GF-D8 (cell line): ENCODE results near the gene TAOK3.

ENCODE experiments used
- DNase-seq: peaks from one replicate; lab custom pipeline; 2025; lab: John Stamatoyannopoulos, UW

TAOK3 gene

DNA sequence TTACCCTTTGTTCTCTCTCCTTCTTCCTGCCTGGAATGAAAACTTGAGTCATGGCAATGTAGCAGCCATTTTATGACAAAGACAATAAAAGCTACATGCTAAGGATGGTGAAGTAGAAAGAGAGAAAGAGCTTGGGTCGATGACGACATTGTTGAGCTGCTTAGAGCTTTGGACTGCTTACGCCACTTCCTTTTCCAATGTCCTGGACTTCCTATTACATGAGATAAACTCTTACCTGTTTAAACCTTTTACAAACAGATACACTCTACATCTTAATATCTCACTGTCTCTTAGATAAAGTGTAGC is 166.6 kb downstream of the TAOK3 start:
- DNase-seq: peak; percentile 13

DNA sequence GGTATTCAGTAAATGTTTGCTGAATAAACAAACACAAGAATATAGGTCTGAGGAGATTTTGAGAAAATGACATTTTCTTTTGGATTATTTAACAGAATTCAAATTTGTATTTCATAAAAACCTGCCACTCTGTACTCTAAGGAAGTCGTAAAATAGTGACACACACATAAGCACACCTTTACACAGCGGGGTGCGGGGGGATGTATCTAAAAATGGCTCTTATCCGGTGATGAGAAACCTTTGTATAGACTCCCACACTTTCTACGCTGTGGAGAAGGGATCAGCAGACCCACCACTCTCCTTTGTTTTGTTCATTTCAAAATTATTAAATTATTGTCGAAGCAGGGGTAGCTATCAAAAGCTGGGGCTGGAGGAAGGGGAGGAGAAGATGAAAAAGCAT is 178.7 kb downstream of the TAOK3 start:
- DNase-seq: no peak

DNA sequence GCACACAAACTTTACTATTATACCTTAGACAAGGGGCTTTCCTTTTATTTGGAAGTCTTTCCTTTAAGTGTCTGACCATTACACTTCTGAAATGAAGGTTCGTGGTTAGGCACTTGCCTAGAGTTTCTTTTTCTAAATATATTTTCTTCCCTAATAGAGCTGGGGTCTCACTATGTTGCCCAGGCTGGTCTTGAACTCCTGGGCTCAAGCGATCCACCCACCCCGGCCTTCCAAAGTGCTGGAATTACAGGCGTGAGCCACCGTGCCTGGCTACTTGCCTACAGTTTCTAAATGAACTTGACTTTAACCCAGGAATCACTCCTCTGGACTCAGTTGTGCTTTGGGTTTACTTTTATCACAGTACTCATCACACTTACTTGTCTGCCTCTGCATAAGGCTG is 179.2 kb downstream of the TAOK3 start:
- no peak for DNase-seq

DNA sequence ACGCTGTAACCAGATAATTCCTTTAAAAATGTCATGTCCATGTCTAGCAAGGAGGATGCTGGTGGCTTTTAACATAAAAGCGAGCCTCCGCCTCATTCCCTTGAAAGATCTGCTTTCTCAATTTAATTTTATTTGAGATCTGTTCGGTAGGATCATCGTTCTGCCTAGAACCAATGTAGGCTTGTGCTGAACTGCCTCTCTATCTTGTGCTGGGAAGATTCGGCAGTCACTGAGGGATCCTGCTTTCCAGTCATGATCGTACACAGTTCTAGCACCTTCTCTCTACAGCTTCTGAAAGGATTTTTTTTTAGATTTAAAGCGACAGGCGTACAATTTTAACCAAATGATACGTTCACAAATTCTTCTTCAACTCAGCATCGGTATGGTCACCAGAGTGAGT is 182.4 kb downstream of the TAOK3 start:
- no peak for DNase-seq

DNA sequence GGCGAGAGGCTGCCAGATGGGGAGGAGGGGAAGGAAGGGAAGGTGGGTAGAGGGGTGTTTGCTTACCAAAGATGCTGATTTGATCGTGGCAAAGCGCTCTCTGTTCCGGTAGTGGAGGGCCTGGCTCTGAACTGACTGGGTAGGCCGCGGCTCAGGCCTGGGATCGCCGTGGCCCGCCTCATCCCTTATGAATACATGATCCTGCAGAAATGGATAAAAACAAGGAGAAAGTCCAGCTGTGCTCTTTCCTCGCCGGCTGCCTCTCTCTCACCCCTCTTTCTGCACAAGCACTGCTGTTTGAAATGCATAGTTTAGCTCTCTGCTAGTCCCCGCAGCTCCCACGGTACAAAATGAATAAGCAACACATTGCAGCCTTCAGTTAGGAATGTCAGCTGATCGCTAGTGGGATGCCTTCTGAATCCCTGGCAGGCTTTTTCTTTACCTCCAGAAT is 182.9 kb downstream of the TAOK3 start:
- no peak for DNase-seq

DNA sequence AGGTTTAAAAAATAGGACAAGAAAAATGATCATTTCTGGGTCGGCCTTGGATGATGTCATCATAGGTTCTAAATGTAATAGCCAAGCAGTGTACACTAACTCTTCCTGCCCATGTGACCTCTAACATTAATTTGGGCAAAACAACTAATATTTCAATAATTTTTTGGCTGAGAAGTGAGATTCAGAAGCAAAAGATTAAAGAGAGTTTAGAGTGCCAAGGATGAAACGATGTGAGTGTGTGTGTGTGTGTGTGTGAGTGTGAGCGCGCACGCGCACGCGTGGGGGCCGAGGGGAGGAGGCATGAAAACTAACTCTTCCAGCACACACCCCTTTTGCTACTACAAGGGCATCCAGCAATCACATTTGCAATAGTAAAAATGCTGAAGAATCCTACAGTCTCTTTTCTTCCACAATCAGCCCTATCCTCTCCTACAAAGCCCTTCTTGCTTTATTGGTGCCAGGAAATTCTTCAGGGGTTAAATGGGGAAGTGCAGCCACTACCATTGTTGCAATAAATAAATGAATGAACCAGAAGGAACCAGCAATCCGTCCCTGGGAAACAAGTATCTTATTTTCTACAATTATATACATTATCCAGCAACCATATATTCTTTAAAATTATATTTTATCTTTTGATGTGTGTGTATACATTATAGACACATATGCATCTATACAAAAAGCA is 183.9 kb downstream of the TAOK3 start:
- no peak for DNase-seq

DNA sequence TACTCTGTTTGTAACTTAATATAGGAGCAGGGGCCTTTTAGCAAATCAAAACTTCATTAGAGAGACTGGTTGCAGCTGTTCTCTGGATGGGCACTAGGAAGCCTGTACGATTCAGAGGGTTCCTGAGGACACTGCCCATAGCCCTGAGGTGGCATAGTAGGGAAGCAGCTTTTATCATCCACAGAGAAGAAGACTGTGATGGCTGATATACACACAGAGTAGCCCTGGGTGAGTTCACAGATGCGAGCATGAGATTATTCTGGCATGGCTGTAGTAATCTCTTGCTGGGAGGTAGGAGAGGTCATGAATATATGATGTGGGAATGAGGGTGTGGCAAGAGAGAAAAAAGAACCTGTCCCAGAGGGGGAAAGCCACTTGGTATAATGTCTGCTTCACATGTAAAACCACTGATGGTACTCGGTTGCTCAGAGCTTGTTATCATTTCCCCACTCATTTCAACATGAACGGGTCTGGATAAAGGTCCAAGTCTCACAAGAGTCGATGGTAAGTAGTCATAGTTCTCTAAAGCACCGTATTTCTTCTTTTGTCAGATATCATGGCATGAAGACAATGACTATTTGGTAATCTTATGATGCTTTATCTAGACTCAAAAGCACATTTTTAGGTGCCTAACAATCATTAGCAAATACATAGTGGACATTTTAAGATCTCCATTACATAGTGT is 184.8 kb downstream of the TAOK3 start:
- DNase-seq: no peak

DNA sequence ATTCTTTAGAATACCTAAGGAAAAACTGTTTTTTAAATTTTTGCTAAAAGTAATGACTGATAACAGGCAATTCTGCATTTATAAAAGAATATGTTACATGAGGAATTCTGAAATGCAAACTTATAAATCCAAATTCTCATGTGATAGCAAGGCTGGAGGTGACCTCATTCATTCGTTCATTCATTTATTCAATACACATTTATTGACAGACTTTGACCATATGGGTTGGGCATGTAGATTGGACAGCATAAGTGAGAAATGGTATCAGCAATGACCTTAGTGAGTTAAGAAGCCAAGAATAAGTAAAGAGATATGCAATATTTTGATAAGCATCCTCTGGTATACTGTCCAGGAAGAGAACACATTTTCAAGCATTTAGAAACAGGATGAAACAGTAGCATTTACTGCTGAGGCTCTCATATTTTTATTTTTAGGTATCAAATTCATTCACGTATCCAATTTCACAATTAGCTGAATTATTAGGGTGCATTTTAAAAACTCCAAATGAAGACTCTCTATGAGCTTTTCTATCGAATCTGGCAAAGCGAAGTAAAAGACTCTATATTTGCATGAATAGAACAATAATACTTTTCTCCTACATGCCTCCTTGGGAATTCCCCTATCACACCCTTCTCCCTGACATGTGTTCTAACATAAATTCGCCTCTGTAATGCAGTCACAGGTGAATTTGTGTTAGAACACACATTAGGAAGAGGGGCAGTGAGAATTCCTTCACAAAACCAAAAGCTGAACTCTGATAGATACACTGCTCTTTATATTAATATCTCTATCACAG is 186.9 kb downstream of the TAOK3 start:
- no peak for DNase-seq

DNA sequence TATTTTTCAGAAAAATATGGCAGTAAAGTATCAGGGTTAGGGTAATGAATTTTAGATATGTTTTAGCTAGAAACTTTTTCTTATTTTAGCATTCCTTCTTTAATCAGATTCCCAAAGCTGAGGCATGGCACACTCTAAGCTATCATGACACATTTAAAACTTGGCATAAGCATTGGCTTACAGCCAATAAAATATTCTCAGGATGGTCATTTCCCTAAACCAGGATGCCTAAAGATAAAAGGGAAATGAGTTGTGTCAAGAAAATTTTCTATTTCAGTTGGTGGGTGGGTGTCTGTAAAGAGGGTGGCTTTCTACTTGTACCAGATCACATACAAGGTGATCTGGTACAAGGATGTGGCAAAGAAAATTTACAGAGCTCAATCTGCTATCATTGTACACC is 189.0 kb downstream of the TAOK3 start:
- DNase-seq: no peak

DNA sequence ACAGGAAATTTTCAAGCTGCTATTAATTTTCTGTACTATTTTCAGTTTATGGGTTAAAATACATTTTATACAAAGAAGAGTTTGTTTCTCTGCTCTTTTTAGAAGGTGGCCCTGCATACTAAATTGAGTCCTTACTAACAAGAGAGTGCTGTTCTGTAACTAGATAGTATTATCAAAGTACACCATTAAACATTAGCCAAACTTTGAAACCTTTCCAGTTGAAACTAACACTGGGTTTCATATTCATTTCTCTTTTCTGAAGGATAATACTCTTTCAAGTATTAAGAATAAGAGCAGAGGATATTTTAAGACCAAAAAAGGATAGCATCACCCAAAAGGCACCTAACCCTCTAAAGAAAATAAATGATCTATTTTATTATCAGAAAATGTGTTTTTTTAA is 189.6 kb downstream of the TAOK3 start:
- no peak for DNase-seq

DNA sequence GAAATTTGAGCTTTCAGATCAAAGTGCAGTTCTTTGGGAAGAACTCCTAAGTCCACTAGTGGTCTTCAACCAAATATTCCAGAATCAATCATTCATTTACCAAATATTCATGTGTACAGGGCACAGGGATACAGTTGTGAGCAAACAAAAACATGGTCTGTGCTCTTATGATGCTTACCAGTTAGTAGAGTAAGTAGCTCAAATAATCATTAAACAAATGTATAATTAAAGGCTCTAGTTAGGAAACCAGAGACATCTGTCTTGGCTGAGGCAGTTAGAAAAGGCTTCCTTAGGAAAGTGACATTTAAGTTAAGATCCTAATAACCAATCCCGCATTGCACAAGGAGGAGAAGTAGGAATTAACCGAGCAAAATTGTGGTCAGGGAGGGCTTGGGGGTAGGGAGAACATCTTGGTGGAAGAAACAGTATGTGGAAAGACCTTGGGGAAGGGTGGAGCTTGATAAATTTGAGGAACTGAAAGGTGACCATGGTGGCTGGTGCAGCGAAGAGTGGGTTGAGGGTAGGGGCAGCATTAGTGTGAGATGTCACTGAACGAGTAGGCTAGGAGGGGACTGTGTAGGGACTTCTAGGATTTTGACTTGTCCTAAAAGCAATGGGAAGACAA is 196.8 kb downstream of the TAOK3 start:
- DNase-seq: no peak

DNA sequence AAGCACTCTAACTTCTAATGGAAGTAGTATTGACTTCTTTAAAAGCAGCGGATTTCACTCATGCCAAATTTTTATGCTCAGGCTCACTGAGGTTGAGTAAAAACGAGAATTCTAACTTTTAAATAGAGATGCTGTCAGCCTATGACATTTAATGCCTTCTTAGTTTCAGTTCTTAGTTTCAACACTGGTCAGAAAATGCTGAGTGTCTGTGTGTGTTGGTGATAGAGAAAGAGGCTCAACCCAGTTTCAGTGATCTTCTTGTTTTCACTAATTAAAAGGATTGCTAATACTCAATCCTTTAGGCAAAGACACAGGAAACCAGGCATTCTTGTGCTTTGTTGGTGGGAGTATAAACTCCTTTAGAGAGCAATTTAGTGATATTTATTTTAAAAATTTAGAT is 205.8 kb downstream of the TAOK3 start:
- no peak for DNase-seq

DNA sequence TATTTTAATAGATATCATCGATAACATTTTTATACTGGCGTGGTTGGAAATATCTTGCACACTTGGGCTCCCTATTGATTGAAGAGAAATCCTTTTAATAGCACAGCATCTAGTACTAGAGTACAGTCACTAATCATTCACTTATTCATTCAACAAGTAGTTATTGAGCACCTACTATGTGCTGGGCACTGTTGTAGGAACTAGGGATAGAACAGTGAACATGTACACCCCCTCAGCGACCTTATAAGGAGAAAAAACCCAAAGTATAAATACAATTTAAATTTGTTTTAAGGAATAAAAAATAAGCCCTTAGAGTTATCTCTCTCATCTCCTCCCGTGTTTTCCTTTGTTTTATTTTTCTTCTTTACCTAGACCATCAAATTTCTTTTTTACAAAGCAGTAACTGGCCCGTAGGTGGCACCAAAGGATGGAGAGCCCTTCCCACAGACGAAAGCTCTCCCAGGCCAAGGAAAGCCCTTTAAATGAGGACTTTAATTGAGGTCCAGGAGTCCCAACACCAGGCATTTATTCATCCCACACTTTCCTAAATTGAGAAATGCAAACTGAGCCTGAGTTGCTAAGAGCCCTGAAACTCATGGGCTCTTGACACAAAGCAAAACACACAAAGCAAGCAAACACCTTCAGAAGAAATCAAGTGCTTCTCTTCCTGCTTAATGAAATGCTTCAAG is 207.8 kb downstream of the TAOK3 start:
- DNase-seq: no peak

DNA sequence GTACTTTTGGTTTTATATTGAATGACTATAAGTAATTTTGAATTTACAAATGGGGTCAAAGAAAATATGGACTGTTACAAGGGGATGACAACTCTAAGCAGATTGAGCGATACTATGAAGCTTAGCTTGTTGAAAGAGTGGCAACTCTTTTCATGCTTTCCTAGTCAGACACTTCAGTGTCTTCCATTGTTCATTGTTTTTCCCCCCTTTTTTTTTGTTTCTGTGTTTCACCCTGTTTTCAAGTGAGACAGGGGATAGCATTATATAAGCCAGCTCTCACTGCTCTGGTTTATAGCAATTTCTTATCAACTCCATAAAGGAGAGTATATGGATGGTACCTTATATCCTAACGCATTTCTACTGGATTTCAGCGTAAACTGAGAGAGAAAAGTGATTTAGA is 212.2 kb downstream of the TAOK3 start:
- DNase-seq: no peak

DNA sequence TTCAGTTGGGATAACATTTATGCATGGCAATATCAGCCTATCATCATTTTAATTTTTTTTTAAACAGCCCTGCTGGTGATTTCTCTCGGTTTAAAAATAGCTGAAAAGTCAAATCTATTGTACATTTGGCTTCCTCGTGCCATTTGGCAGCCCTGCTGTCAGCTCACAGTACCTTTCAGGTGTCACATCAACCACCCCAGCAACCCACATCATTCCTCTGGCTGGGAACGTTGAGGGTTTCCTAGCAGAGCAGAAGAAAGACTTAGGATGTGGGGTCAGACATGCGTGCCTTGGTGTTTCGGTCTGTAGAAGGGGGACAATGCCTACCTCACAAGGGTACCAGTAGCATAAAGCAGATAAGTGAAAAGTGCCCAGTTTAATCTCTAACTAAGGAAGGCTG is 221.0 kb downstream of the TAOK3 start:
- no peak for DNase-seq

DNA sequence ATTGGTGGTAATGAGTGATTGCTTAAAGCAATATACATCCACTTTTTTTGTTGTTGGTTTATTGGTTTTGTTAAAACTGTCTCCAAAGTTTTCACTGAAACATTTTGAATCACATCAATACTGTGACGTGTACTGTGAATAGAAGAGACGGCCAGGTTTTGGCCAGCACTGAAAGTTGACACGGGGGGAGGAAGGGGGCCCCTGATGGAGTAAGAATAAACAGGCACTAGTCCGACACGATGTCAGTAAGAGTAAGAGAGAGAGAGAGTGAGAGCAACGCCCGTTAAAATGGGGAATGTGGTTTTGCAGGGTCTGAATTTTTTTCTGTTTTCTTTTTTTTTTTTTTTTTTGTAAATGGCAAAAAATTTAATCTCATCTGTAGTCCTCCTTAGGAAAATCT is 222.1 kb downstream of the TAOK3 start:
- DNase-seq: no peak

DNA sequence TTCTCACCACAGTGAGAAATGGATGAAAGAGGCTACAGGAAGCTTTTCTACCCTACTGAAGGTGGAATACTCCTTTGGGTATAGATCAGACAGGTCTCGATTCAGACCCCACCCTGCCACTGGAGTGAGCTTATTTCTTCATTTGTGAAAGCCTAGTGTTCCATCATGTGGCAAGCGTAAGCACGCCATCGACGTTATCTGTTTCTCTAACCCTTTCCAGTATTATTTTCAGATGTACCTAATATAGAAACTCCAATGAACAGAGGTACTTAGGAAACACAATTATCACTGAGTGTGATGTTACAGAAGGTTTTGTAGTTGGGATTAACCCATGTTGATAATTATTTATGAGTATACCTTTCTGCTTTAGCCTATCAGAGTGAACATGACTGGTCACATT is 224.4 kb downstream of the TAOK3 start:
- no peak for DNase-seq

DNA sequence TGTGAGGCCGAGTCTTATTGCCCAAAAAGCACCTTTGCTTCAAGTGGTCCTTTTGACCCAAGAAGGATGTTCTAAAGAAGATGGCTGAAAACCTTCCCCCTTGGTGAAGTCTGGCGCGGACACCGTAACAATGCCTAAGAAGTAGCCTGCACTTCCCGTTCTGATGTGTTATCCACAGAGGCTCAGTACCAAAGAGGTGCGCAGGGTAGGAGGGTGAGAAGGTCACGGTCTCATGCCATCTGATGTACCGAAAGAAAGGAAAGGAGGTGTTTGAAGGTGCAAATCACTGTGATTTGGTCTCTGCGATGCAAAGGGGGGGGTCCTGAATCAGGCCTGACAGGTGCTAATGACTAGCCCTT is 226.9 kb downstream of the TAOK3 start:
- no peak for DNase-seq

DNA sequence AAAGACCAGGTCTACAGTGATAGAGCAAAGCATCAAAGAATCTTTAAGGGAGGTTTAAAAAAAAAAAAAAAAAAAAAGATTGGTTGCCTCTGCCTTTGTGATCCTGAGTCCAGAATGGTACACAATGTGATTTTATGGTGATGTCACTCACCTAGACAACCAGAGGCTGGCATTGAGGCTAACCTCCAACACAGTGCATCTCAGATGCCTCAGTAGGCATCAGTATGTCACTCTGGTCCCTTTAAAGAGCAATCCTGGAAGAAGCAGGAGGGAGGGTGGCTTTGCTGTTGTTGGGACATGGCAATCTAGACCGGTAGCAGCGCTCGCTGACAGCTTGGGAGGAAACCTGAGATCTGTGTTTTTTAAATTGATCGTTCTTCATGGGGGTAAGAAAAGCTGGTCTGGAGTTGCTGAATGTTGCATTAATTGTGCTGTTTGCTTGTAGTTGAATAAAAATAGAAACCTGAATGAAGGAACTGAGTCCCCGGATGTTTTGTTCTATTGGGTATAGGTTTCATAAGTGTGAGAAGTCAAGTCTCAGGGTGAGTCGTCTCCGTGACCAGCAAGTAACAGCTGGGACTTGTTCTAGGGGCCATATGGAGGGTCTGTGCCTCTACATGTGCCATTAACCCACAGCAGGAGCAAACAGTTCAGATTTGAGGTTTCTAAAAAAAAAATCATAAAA is 227.5 kb downstream of the TAOK3 start:
- no peak for DNase-seq

DNA sequence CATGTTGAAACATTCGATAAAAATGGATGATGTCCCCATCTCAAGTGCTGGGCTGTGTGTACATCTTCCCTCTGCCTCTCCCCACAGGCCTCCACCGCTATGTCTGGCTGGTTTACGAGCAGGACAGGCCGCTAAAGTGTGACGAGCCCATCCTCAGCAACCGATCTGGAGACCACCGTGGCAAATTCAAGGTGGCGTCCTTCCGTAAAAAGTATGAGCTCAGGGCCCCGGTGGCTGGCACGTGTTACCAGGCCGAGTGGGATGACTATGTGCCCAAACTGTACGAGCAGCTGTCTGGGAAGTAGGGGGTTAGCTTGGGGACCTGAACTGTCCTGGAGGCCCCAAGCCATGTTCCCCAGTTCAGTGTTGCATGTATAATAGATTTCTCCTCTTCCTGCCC is 228.2 kb downstream of the TAOK3 start:
- no peak for DNase-seq

DNA sequence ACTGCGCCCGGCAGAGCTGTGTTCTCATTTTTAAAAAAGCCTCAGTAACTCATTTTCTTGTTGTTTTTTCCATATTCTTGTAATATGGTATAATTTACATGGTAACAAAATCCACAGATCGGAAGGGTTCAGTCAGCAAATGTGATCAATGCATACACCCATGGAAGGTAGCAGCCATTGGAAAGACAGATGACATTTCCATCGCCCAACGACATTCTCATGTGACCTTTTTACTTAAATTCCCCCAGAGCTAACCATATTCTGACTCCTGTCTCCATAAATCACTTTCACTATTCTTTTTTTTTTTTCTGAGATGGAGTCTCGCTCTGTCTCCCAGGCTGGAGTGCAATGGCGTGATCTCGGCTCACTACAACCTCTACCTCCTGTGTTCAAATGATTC is 231.9 kb downstream of the TAOK3 start:
- DNase-seq: no peak

DNA sequence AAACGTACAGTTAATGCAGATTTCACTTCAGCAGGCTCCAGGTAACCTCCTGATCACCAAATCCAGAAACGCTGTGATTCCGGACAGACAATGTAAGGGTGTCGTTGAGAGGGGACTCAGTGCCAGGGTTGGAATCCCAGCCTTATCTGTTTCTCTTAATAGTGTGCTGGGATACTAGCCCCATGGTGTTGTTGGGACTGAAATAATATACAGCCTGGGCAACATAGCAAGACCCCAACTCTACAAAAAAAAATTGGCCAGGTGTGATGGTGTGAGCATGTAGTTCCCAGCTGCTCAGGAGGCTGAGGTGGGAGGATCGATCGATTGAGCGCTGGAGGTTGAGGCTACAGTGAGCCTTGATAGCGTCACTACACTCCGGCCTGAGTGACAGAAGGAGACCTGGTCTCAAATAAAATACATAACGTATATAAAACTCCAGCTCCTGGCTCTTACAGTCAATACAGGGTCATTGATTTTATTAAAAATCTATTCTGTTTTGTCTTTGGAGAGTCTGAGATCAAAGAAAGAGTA is 235.5 kb downstream of the TAOK3 start:
- DNase-seq: no peak
